Erythroblast (primary cell): ENCODE measurements around the gene SLC22A13.

ENCODE experiments used
- GATA1 ChIP-seq: IDR thresholded peaks from 2 replicates; pipeline ENCODE4 v1.6.1; 2011; ENCODE audit warnings: low read depth, mild to moderate bottlenecking, control low read depth, low read length, moderate library complexity
- POLR2A ChIP-seq: IDR thresholded peaks from 2 replicates; pipeline ENCODE4 v1.6.1; 2011; ENCODE audit warnings: mild to moderate bottlenecking, low read length

DNA sequence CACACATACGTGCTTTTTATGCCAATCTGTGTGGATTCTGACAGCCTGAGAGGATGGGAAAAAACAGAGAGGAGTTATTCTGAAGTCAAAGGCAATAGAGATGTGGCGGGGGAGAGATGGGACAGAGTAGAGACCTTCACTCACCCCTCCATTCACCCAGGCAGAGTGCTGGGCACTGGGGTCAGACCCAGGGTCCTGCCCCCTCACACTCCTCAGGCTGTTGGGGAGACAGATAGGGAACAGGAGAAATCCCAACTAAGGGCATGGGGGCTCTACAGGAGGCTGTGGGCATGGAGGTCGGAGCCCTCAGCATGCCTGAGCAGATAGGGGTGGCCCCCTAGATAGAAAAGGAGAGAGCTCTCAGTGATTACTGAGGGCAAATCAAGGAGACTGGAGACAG lies 46.7 kb downstream of the SLC22A13 start:
- TF ChIP-seq POLR2A (no peak), GATA1 (no peak)
